HPDE6-E6E7 (cell line): ENCODE data around the gene ADCY4.

Experiments used
- DNase-seq: peaks from one replicate; pipeline ENCODE4 v3.0.0; 2011; ENCODE audit warnings: missing footprints; ENCODE audit errors: extremely low spot score

ADCY4 gene

GRCh38 chr14:24298892-24299254, 36.0 kb downstream of the ADCY4 start:
- peak; percentile 95 for DNase-seq

- DNase-seq = no peak
Measured at GRCh38 chr14:24297190-24297964, 37.5 kb downstream of the ADCY4 start.

- peak; percentile 78 for DNase-seq
Measured at GRCh38 chr14:24296341-24297157, 38.3 kb downstream of the ADCY4 start.

GRCh38 chr14:24293525-24293924, 41.3 kb downstream of the ADCY4 start:
- no peak for DNase-seq

- no peak for DNase-seq
Measured at GRCh38 chr14:24292118-24292807, 42.6 kb downstream of the ADCY4 start.

GRCh38 chr14:24291446-24292117, 43.3 kb downstream of the ADCY4 start:
- DNase-seq = no peak

GRCh38 chr14:24290746-24291145, 44.1 kb downstream of the ADCY4 start:
- DNase-seq = no peak

- no peak for DNase-seq
Measured at GRCh38 chr14:24289649-24290280, 45.1 kb downstream of the ADCY4 start.

- no peak for DNase-seq
Measured at GRCh38 chr14:24286996-24287395, 47.9 kb downstream of the ADCY4 start.

- no peak for DNase-seq
Measured at GRCh38 chr14:24285351-24285750, 49.5 kb downstream of the ADCY4 start.

- DNase-seq = no peak
Measured at GRCh38 chr14:24284501-24285035, 50.3 kb downstream of the ADCY4 start.

GRCh38 chr14:24283796-24284460, 50.9 kb downstream of the ADCY4 start:
- no peak for DNase-seq

- no peak for DNase-seq
Measured at GRCh38 chr14:24282736-24283135, 52.1 kb downstream of the ADCY4 start.

- no peak for DNase-seq
Measured at GRCh38 chr14:24281636-24282035, 53.2 kb downstream of the ADCY4 start.

- DNase-seq = no peak
Measured at GRCh38 chr14:24280797-24281460, 53.9 kb downstream of the ADCY4 start.

- DNase-seq = peak; percentile 35
Measured at GRCh38 chr14:24279301-24280186, 55.3 kb downstream of the ADCY4 start.

GRCh38 chr14:24278424-24278823, 56.4 kb downstream of the ADCY4 start:
- DNase-seq = no peak

- DNase-seq = no peak
Measured at GRCh38 chr14:24277606-24278321, 57.1 kb downstream of the ADCY4 start.
